ENCODE measurements around the gene PRKCA. TPM values are rescaled to one million over a fixed set of nuclear protein-coding genes. Genes with fewer than 3 reads are reported as not detected.

PRKCA gene
- total and polyA plus RNA-seq, 9 of the 15 experiments (the other 6 are each of a cell fraction or from before 2014, with no cell fraction given), result 3.2 to 33.0 (median 17.8) TPM

DNA sequence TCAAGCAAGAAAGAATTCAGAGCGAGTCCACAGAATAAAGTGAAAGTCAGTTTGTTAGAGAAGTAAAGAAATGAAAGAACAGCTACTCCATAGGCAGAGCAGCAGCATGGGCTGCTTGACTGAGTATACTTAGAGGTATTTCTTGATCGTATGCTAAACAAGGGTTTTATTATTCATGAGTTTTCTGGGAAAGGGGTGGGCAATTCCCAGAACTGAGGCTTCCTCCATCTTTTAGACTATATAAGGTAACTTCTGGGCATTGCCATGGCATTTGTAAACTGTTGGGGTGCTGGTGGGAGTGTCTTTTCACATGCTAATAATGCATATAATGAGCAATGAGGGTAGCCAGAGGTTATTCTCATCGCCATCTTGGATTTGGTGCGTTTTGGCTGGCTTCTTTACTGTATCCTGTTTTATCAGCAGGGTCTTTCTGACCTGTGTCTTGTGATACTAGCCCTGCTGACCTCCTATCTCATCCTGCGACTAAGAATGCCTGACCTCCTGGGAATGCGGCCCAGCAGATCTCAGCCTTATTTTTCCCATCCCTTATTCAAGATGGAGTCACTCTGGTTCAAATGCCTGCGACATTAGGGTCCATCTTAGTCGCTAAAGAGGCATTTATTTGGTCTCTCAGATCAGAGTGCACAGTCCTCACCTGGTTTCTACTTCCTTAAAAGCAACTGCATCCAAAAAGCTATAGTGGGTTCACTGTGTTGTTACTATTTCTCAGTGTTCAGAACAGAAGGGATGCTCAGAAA is 432.0 kb downstream of the PRKCA start (continued):
- TF ChIP-seq CUX1 (CRISPR knock-in tag; IDR thresholded peaks at IDR 0.05) (no peak), ZKSCAN8 (CRISPR knock-in tag; IDR thresholded peaks at IDR 0.05) (peak; percentile 65; the same call in 1 of the 2 replicates), KAT7 (CRISPR knock-in tag; IDR thresholded peaks at IDR 0.05; ENCODE audit: borderline replicate concordance) (no peak), EHMT2 (IDR thresholded peaks at IDR 0.05) (no peak), DNMT1 (IDR thresholded peaks at IDR 0.05) (no peak), HINFP (tag; conservative IDR thresholded peaks at IDR 0.05; ENCODE audit: low read depth) (peak; percentile 78), WHSC1 (IDR thresholded peaks at IDR 0.05; ENCODE audit: low read length) (no peak), TSC22D4 (tag; IDR thresholded peaks at IDR 0.05) (no peak), SETDB1 (IDR thresholded peaks at IDR 0.05; ENCODE audit: low read length) (no peak), ZNF57 (CRISPR knock-in tag; IDR thresholded peaks at IDR 0.05) (no peak), ATF6 (CRISPR knock-in tag; IDR thresholded peaks at IDR 0.05) (no peak), MYC (IDR thresholded peaks at IDR 0.05; ENCODE audit: low read depth, low read length) (no peak), MYC (CRISPR knock-in tag; IDR thresholded peaks at IDR 0.05; ENCODE audit: borderline replicate concordance, low read depth) (no peak), ID3 (CRISPR knock-in tag; IDR thresholded peaks at IDR 0.05) (peak; percentile 55; the same call in 1 of the 2 replicates), ID3 (tag; IDR thresholded peaks at IDR 0.05) (peak; percentile 94), ZNF740 (CRISPR knock-in tag; IDR thresholded peaks at IDR 0.05) (no peak), ZNF740 (tag; IDR thresholded peaks at IDR 0.05) (peak in 1 of 2 experiments; percentile 95; a peak in 2 of 4 replicates)

Data from K562 (cell line).